Gastrocnemius medialis (tissue), 4 donors: ENCODE results near the gene NCK1. TPM values are rescaled to one million over a fixed set of nuclear protein-coding genes. Genes with fewer than 3 reads are reported as not detected.
"Not testable (repeated sequence)": the region's sequence is repeated elsewhere in the genome, so short reads cannot be mapped to it uniquely, and the experiment has no call there.

ENCODE experiments used
- ATAC-seq, 2 donors: fragments of 150-250 bp; one replicate each; pipeline ENCODE4 v1.9.1; 2016
- DNase-seq, 2 donors: peaks; one replicate each; pipeline ENCODE4 v3.0.0-alpha.2; 2019
- H3K27ac ChIP-seq, 4 donors: fragments of 200-600 bp; sonication (generic); 1 replicate in 1 of 4; 2 replicates in 3 of 4; pipeline ENCODE4 v1.5.1; 2016 to 2018; ENCODE audit warnings: mild to moderate bottlenecking in 2 of 4, moderate library complexity in 1 of 4
- H3K27me3 ChIP-seq, 3 donors: fragments of 200-600 bp; sonication (generic) in 2 of 3; 1 replicate in 1 of 3; 2 replicates in 2 of 3; pipeline versions ENCODE4 v1.5.1 to v1.6.0; 2016 to 2019; ENCODE audit warnings: mild to moderate bottlenecking in 1 of 3, moderate library complexity in 1 of 3
- H3K36me3 ChIP-seq, 2 donors: fragments of 200-600 bp; sonication (generic) in 1 of 2; one replicate each; pipeline ENCODE4 v1.5.1; 2017 to 2018
- H3K4me1 ChIP-seq, 2 donors: fragments of 200-600 bp; sonication (generic) in 1 of 2; one replicate each; pipeline ENCODE4 v1.5.1; 2016 to 2017; ENCODE audit warnings: mild to moderate bottlenecking in 2 of 2
- H3K4me3 ChIP-seq, 4 donors: fragments of 200-600 bp; sonication (generic) in 3 of 4; 1 replicate in 1 of 4; 2 replicates in 3 of 4; pipeline ENCODE4 v1.5.1; 2016 to 2019; ENCODE audit warnings: mild to moderate bottlenecking in 2 of 4
- H3K9me3 ChIP-seq, 3 donors: fragments of 200-600 bp; sonication (generic) in 2 of 3; 1 replicate in 1 of 3; 2 replicates in 2 of 3; pipeline ENCODE4 v1.5.1; 2016 to 2019
- POLR2A ChIP-seq, 2 donors: fragments of 450-650 bp; IDR thresholded peaks; one replicate each; pipeline ENCODE4 v1.6.1; 2017; ENCODE audit warnings: antibody characterized with exemption in 2 of 2, mild to moderate bottlenecking in 2 of 2, moderate library complexity in 2 of 2
- in situ Hi-C, 4 donors: fragments of 200-750 bp; cut with MboI; loops; one replicate each; pipeline versions ENCODE4 v1.15.0 to v1.8.0; 2017; ENCODE audit warnings: low sequenced_read_pairs in 4 of 4
- intact Hi-C: fragments of 100-400 bp; cut with DNase I; formaldehyde crosslinking; loops from one replicate; pipeline ENCODE4 v1.15.1; 2023; ENCODE audit warnings: low total_unique reads
- total RNA-seq, 4 donors: library from RNA; depleted of rRNA; stranded (reverse); fragments of >200 nt; gene quantifications; one replicate each; pipeline versions ENCODE4 v1.1.0 to v1.2.3, GENCODE V29; 2016
- TF ChIP-seq, protein P1 (sequence below), 5 experiments: fragments of 450-650 bp in 3 of 5; fragments of 200-600 bp in 2 of 5; sonication (generic) in 2 of 5; IDR thresholded peaks in 4 of 5; conservative IDR thresholded peaks in 1 of 5; 1 replicate in 4 of 5; 2 replicates in 1 of 5; pipeline ENCODE4 v1.5.1; 2016 to 2019; ENCODE audit warnings: antibody characterized with exemption in 5 of 5, mild to moderate bottlenecking in 3 of 5, moderate library complexity in 3 of 5

The NCK1 gene
- total RNA-seq, 4 donors from 2014 or later: 23.5 to 36.6 (median 27.0) TPM

DNA sequence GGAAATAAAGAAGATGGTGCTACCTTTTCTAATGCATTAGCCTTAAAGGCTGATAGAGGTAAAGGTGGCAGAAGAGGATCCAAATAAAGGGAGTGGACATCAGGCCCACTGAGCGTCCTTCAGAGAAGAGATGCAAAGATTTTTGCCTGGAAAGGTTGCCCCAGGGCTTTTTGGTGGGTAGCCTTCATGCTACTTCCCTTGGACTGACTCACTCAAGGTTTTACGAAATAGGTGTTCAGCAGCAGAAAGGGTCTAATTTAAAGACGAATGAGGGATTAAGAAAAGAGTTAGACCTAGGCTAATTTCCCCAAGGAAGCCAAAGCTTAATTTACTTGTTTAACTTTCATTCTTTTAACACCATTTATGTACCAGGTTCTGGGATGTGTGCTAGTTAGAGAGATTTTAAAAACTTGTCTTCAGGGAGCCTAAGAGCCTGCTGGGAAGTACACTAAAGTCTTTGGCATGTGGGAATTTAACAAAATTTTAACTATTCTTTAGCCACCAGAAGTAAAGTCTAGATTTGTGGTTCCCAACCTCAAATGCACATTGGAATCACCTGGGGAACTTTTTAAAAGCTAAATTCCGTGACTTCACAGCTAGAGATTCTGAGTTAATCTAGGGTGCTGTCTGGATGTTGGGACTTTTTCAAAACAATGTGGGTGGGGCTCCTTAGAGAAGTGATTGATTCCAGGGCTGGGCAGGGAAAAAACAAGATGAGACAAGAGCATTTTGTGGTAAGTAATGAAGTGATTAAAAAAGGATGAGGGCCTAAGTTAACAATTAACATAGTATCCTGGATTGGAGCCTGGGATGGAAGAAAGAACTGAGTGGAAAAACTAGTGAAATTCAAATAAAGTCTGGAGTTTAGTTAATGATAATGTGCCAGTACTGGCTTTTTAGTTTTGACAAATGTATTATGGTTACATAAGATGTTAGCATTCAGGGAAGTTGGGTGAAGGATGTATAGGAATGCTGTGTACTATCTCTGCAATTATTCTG, 99.1 kb downstream of the NCK1 start:
- H3K27ac ChIP-seq: no peak overlapping the region
- H3K4me3 ChIP-seq: no peak overlapping the region
- no peaks in the 10 kb centered on the region for H3K36me3 ChIP-seq
- TF ChIP-seq, protein P1, sequence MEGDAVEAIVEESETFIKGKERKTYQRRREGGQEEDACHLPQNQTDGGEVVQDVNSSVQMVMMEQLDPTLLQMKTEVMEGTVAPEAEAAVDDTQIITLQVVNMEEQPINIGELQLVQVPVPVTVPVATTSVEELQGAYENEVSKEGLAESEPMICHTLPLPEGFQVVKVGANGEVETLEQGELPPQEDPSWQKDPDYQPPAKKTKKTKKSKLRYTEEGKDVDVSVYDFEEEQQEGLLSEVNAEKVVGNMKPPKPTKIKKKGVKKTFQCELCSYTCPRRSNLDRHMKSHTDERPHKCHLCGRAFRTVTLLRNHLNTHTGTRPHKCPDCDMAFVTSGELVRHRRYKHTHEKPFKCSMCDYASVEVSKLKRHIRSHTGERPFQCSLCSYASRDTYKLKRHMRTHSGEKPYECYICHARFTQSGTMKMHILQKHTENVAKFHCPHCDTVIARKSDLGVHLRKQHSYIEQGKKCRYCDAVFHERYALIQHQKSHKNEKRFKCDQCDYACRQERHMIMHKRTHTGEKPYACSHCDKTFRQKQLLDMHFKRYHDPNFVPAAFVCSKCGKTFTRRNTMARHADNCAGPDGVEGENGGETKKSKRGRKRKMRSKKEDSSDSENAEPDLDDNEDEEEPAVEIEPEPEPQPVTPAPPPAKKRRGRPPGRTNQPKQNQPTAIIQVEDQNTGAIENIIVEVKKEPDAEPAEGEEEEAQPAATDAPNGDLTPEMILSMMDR (IDR thresholded peaks at IDR 0.05 in 4 of 5, conservative IDR thresholded peaks at IDR 0.05 in 1 of 5): no peak
- in situ Hi-C loops: no loop called here
- intact Hi-C loops: no loop called here
- no peaks in the 10 kb centered on the region for H3K9me3 ChIP-seq
- DNase-seq: no peak
- ATAC-seq: no peak
- H3K27me3 ChIP-seq: no peaks in the 10 kb centered on the region
- H3K4me1 ChIP-seq: no peaks in the 10 kb centered on the region

- Histone ChIP-seq H3K4me1 (no peaks in the 10 kb centered on the region), H3K27me3 (no peaks in the 10 kb centered on the region), H3K4me3 (no peak overlapping the region), H3K36me3 (no peaks in the 10 kb centered on the region), H3K9me3 (no peaks in the 10 kb centered on the region), H3K27ac (no peak overlapping the region)
- no peak for DNase-seq
- TF ChIP-seq POLR2A (IDR thresholded peaks at IDR 0.05): no peak
- TF ChIP-seq, protein P1 (IDR thresholded peaks at IDR 0.05 in 4 of 5, conservative IDR thresholded peaks at IDR 0.05 in 1 of 5): no peak
- in situ Hi-C loops: no loop called here
- intact Hi-C loops: no loop called here
- no peak for ATAC-seq
Observed at GRCh38 chr3:136962927-136963326, 100.9 kb downstream of the NCK1 start.

GRCh38 chr3:136969539-136969938, 107.5 kb downstream of the NCK1 start:
- H3K36me3 ChIP-seq, in situ Hi-C loops, H3K27ac ChIP-seq: not testable (repeated sequence)

GRCh38 chr3:136973352-136973751, 111.3 kb downstream of the NCK1 start:
- no peak for DNase-seq
- no peak overlapping the region for H3K27ac ChIP-seq
- no peaks in the 10 kb centered on the region for H3K4me1 ChIP-seq
- TF ChIP-seq POLR2A (IDR thresholded peaks at IDR 0.05): no peak
- TF ChIP-seq, protein P1 (IDR thresholded peaks at IDR 0.05 in 4 of 5, conservative IDR thresholded peaks at IDR 0.05 in 1 of 5): no peak
- no peak for ATAC-seq
- in situ Hi-C loops: no loop called here
- intact Hi-C loops: no loop called here
- H3K27me3 ChIP-seq: no peaks in the 10 kb centered on the region
- H3K4me3 ChIP-seq: no peak overlapping the region
- no peaks in the 10 kb centered on the region for H3K36me3 ChIP-seq
- H3K9me3 ChIP-seq: peaks cover 0 to 3% (median 0%) of the 10 kb centered on the region in 3 donors

More at GRCh38 chr3:136969539-136969938, 107.5 kb downstream of the NCK1 start:
- H3K4me3 ChIP-seq, ATAC-seq, H3K4me1 ChIP-seq, H3K9me3 ChIP-seq, H3K27me3 ChIP-seq, intact Hi-C loops, DNase-seq: not testable (repeated sequence)

GRCh38 chr3:136974670-136975069, 112.7 kb downstream of the NCK1 start:
- in situ Hi-C loops (no loop called here), intact Hi-C loops (no loop called here)
- ATAC-seq: no peak
- no peak overlapping the region for H3K27ac ChIP-seq
- TF ChIP-seq POLR2A (IDR thresholded peaks at IDR 0.05): no peak
- TF ChIP-seq, protein P1 (IDR thresholded peaks at IDR 0.05 in 4 of 5, conservative IDR thresholded peaks at IDR 0.05 in 1 of 5): no peak
- H3K27me3 ChIP-seq: no peaks in the 10 kb centered on the region
- no peak overlapping the region for H3K4me3 ChIP-seq
- peaks cover 0 to 3% (median 0%) of the 10 kb centered on the region in 3 donors for H3K9me3 ChIP-seq
- no peak for DNase-seq
- no peaks in the 10 kb centered on the region for H3K36me3 ChIP-seq
- H3K4me1 ChIP-seq: no peaks in the 10 kb centered on the region
